Activated CD8-positive, alpha-beta memory T cell treated with anti-CD3 and anti-CD28 coated beads, Interleukin-2, amount 10 ng/mL, durations not matched to agents 7 days and 5 days (primary cell): ENCODE measurements around the gene MRFAP1. TPM values are rescaled to one million over a fixed set of nuclear protein-coding genes. Genes with fewer than 3 reads are reported as not detected.

Experiments used
- ATAC-seq: fragments of 150-1000 bp; cut with Tn5 transposase; one replicate; pipeline ENCODE4 v1.10.0; 2021; ENCODE audit warnings: moderate library complexity
- CTCF ChIA-PET: fragments of 350-600 bp; sonication (Branson Sonifier 250); formaldehyde crosslinking; loops from one replicate; lab custom pipeline; 2021; ENCODE audit warnings: antibody characterized with exemption; lab: Charles Lee
- DNase-seq: peaks from one replicate; pipeline ENCODE4 v3.0.0-alpha.2; 2020
- H3K27ac Mint-ChIP-seq: one replicate; pipeline ENCODE4 v1.8.0; 2021; ENCODE audit warnings: mild to moderate bottlenecking, mixed read lengths
- H3K27me3 Mint-ChIP-seq: one replicate; pipeline ENCODE4 v1.8.0; 2021; ENCODE audit warnings: mixed read lengths
- H3K36me3 Mint-ChIP-seq: one replicate; pipeline ENCODE4 v1.8.0; 2021; ENCODE audit warnings: mild to moderate bottlenecking, mixed read lengths
- H3K4me1 Mint-ChIP-seq: one replicate; pipeline ENCODE4 v1.8.0; 2021; ENCODE audit warnings: mixed read lengths
- H3K4me3 Mint-ChIP-seq: one replicate; pipeline ENCODE4 v1.8.0; 2021; ENCODE audit warnings: mild to moderate bottlenecking, moderate library complexity, mixed read lengths
- H3K9me3 Mint-ChIP-seq: one replicate; pipeline ENCODE4 v1.8.0; 2022; ENCODE audit warnings: low read depth, mixed read lengths
- total RNA-seq, 2 experiments: library from RNA; stranded (reverse); gene quantifications; one replicate each; pipeline ENCODE4 v1.2.3, GENCODE V29; 2021

MRFAP1 gene
- total RNA-seq, 2 experiments from 2014 or later = 109 to 122 TPM

- H3K9me3 Mint-ChIP-seq = peaks cover 7% of the 10 kb centered on the region
- H3K36me3 Mint-ChIP-seq = peaks cover 63% of the 10 kb centered on the region
- no peak overlapping the region for H3K27ac Mint-ChIP-seq
- no peak for ATAC-seq
- no peak overlapping the region for H3K4me3 Mint-ChIP-seq
- peaks cover 4% of the 10 kb centered on the region for H3K4me1 Mint-ChIP-seq
- no peak for DNase-seq
- CTCF ChIA-PET = no interaction called here
- H3K27me3 Mint-ChIP-seq = no peaks in the 10 kb centered on the region
Measured at GRCh38 chr4:6603128-6603527, 37.4 kb upstream of the MRFAP1 start.

- DNase-seq = no peak
- Mint-ChIP-seq H3K4me3 (no peak overlapping the region), H3K36me3 (peaks cover 74% of the 10 kb centered on the region), H3K4me1 (peaks cover 18% of the 10 kb centered on the region), H3K9me3 (peaks cover 7% of the 10 kb centered on the region), H3K27ac (no peak overlapping the region), H3K27me3 (no peaks in the 10 kb centered on the region)
- ATAC-seq = no peak
- CTCF ChIA-PET = no interaction called here
Measured at GRCh38 chr4:6605114-6605513, 35.4 kb upstream of the MRFAP1 start.

GRCh38 chr4:6605605-6606004 lies 34.9 kb upstream of the MRFAP1 start:
- Mint-ChIP-seq H3K27me3 (no peaks in the 10 kb centered on the region), H3K27ac (no peak overlapping the region), H3K4me1 (peaks cover 18% of the 10 kb centered on the region), H3K36me3 (peaks cover 74% of the 10 kb centered on the region), H3K4me3 (no peak overlapping the region), H3K9me3 (peaks cover 7% of the 10 kb centered on the region)
- DNase-seq (no peak), ATAC-seq (no peak)
- CTCF ChIA-PET = no interaction called here

GRCh38 chr4:6606465-6607235 lies 33.8 kb upstream of the MRFAP1 start:
- CTCF ChIA-PET = no interaction called here
- Mint-ChIP-seq H3K4me1 (peaks cover 18% of the 10 kb centered on the region), H3K27ac (peak overlapping the region; percentile 45)

GRCh38 chr4:6607368-6608055 lies 33.0 kb upstream of the MRFAP1 start:
- H3K4me3 Mint-ChIP-seq = no peak overlapping the region
- no peak for ATAC-seq
- no peak overlapping the region for H3K27ac Mint-ChIP-seq
- H3K36me3 Mint-ChIP-seq = peaks cover 74% of the 10 kb centered on the region
- peaks cover 18% of the 10 kb centered on the region for H3K4me1 Mint-ChIP-seq
- DNase-seq = no peak
- peaks cover 7% of the 10 kb centered on the region for H3K9me3 Mint-ChIP-seq
- CTCF ChIA-PET = interaction anchor here (1.2 kb wide), 1 partner anchor 61 kb away, joined by 3 read pairs; no protein-coding TSS in a partner anchor
- no peaks in the 10 kb centered on the region for H3K27me3 Mint-ChIP-seq

More at GRCh38 chr4:6606465-6607235, 33.8 kb upstream of the MRFAP1 start:
- no peaks in the 10 kb centered on the region for H3K27me3 Mint-ChIP-seq
- peaks cover 7% of the 10 kb centered on the region for H3K9me3 Mint-ChIP-seq
- no peak overlapping the region for H3K4me3 Mint-ChIP-seq
- DNase-seq (no peak), ATAC-seq (no peak)
- peaks cover 78% of the 10 kb centered on the region for H3K36me3 Mint-ChIP-seq

- peaks cover 18% of the 10 kb centered on the region for H3K4me1 Mint-ChIP-seq
- CTCF ChIA-PET = interaction anchor here (1.1 to 1.2 kb wide), 2 partner anchors 62 to 494 kb away, joined by 3 read pairs; no protein-coding TSS in a partner anchor
- H3K27ac Mint-ChIP-seq = peak overlapping the region; percentile 44
- H3K27me3 Mint-ChIP-seq = no peaks in the 10 kb centered on the region
- H3K4me3 Mint-ChIP-seq = no peak overlapping the region
- ATAC-seq (peak; percentile 74), DNase-seq (peak; percentile 73)
- H3K9me3 Mint-ChIP-seq = peaks cover 4% of the 10 kb centered on the region
- H3K36me3 Mint-ChIP-seq = peaks cover 68% of the 10 kb centered on the region
Measured at GRCh38 chr4:6608758-6609414, 31.6 kb upstream of the MRFAP1 start.

GRCh38 chr4:6609415-6610079 lies 30.9 kb upstream of the MRFAP1 start:
- no peaks in the 10 kb centered on the region for H3K27me3 Mint-ChIP-seq
- no peak for DNase-seq
- peaks cover 67% of the 10 kb centered on the region for H3K36me3 Mint-ChIP-seq
- peaks cover 18% of the 10 kb centered on the region for H3K4me1 Mint-ChIP-seq
- H3K27ac Mint-ChIP-seq = peak overlapping the region; percentile 44
- H3K4me3 Mint-ChIP-seq = no peak overlapping the region
- ATAC-seq = peak; percentile 3
- H3K9me3 Mint-ChIP-seq = peaks cover 4% of the 10 kb centered on the region
- CTCF ChIA-PET = no interaction called here

- no peaks in the 10 kb centered on the region for H3K9me3 Mint-ChIP-seq
- ATAC-seq (no peak), DNase-seq (no peak)
- H3K4me1 Mint-ChIP-seq = peaks cover 18% of the 10 kb centered on the region
- no peak overlapping the region for H3K4me3 Mint-ChIP-seq
- H3K27me3 Mint-ChIP-seq = no peaks in the 10 kb centered on the region
- CTCF ChIA-PET = no interaction called here
- no peak overlapping the region for H3K27ac Mint-ChIP-seq
- peaks cover 56% of the 10 kb centered on the region for H3K36me3 Mint-ChIP-seq
Measured at GRCh38 chr4:6610856-6611430, 29.5 kb upstream of the MRFAP1 start.

- Mint-ChIP-seq H3K27ac (no peak overlapping the region), H3K36me3 (peaks cover 53% of the 10 kb centered on the region), H3K9me3 (no peaks in the 10 kb centered on the region), H3K4me3 (no peak overlapping the region), H3K4me1 (peaks cover 13% of the 10 kb centered on the region), H3K27me3 (no peaks in the 10 kb centered on the region)
- CTCF ChIA-PET = no interaction called here
- DNase-seq = no peak
- ATAC-seq = no peak
Measured at GRCh38 chr4:6612961-6613675, 27.4 kb upstream of the MRFAP1 start.

- no peaks in the 10 kb centered on the region for H3K9me3 Mint-ChIP-seq
- peaks cover 51% of the 10 kb centered on the region for H3K36me3 Mint-ChIP-seq
- ATAC-seq (no peak), DNase-seq (no peak)
- H3K4me3 Mint-ChIP-seq = no peak overlapping the region
- CTCF ChIA-PET = no interaction called here
- no peaks in the 10 kb centered on the region for H3K27me3 Mint-ChIP-seq
- no peak overlapping the region for H3K27ac Mint-ChIP-seq
- peaks cover 5% of the 10 kb centered on the region for H3K4me1 Mint-ChIP-seq
Measured at GRCh38 chr4:6613676-6614651, 26.5 kb upstream of the MRFAP1 start.

- DNase-seq = no peak
- Mint-ChIP-seq H3K27me3 (no peaks in the 10 kb centered on the region), H3K4me1 (no peaks in the 10 kb centered on the region), H3K27ac (no peak overlapping the region), H3K36me3 (peaks cover 47% of the 10 kb centered on the region), H3K9me3 (no peaks in the 10 kb centered on the region), H3K4me3 (no peak overlapping the region)
- CTCF ChIA-PET = no interaction called here
- no peak for ATAC-seq
Measured at GRCh38 chr4:6614701-6615230, 25.7 kb upstream of the MRFAP1 start.
